Peyer's patch (tissue), 4 donors: Measurements from ENCODE around the gene L3MBTL3. TPM values are rescaled to one million over a fixed set of nuclear protein-coding genes. Genes with fewer than 3 reads are reported as not detected.

ENCODE experiments used
- DNase-seq, 3 donors: peaks; one replicate each; pipeline ENCODE4 v3.0.0-alpha.2; 2017 to 2019
- H3K27ac ChIP-seq, 4 donors: fragments of 200-600 bp; sonication (generic); one replicate each; pipeline ENCODE4 v1.5.1; 2016 to 2019
- H3K27me3 ChIP-seq, 2 donors: fragments of 200-600 bp; sonication (generic); one replicate each; pipeline ENCODE4 v1.5.1; 2019
- H3K36me3 ChIP-seq, 3 donors: fragments of 200-600 bp; sonication (generic); one replicate each; pipeline ENCODE4 v1.5.1; 2016 to 2019
- H3K4me1 ChIP-seq, 4 donors: fragments of 200-600 bp; sonication (generic); one replicate each; pipeline ENCODE4 v1.5.1; 2016 to 2019
- H3K4me3 ChIP-seq, 4 donors: fragments of 200-600 bp; sonication (generic); 1 replicate in 3 of 4; 2 replicates in 1 of 4; pipeline ENCODE4 v1.5.1; 2016 to 2019; ENCODE audit warnings: mild to moderate bottlenecking in 1 of 4
- H3K9me3 ChIP-seq, 4 donors: fragments of 200-600 bp; sonication (generic); one replicate each; pipeline ENCODE4 v1.5.1; 2016 to 2019; ENCODE audit warnings: mild to moderate bottlenecking in 1 of 4
- POLR2A ChIP-seq, 2 donors: fragments of 450-650 bp; IDR thresholded peaks; one replicate each; pipeline ENCODE4 v1.5.1; 2017; ENCODE audit warnings: antibody characterized with exemption in 2 of 2, mild to moderate bottlenecking in 2 of 2, moderate library complexity in 2 of 2
- total RNA-seq, 4 donors: library from RNA; depleted of rRNA; stranded (reverse); fragments of >200 nt; gene quantifications; one replicate each; pipeline ENCODE4 v1.1.0, GENCODE V29; 2016
- TF ChIP-seq, protein P1 (sequence below), 6 experiments: fragments of 450-650 bp in 4 of 6; fragments of 200-600 bp in 2 of 6; sonication (generic) in 1 of 6; IDR thresholded peaks; one replicate each; pipeline ENCODE4 v1.5.1; 2017 to 2019; ENCODE audit warnings: antibody characterized with exemption in 6 of 6, mild to moderate bottlenecking in 3 of 6, moderate library complexity in 1 of 6

Gene L3MBTL3
- total RNA-seq, 4 donors from 2014 or later = 2.8 to 22.3 (median 7.5) TPM

GRCh38 chr6:130158548-130158947 lies 140.2 kb downstream of the L3MBTL3 start:
- no peak overlapping the region for H3K4me3 ChIP-seq
- no peaks in the 10 kb centered on the region for H3K9me3 ChIP-seq
- H3K27me3 ChIP-seq = no peaks in the 10 kb centered on the region
- no peak overlapping the region for H3K27ac ChIP-seq
- no peak for DNase-seq
- no peaks in the 10 kb centered on the region for H3K36me3 ChIP-seq
- no peaks in the 10 kb centered on the region for H3K4me1 ChIP-seq
- TF ChIP-seq, protein P1, sequence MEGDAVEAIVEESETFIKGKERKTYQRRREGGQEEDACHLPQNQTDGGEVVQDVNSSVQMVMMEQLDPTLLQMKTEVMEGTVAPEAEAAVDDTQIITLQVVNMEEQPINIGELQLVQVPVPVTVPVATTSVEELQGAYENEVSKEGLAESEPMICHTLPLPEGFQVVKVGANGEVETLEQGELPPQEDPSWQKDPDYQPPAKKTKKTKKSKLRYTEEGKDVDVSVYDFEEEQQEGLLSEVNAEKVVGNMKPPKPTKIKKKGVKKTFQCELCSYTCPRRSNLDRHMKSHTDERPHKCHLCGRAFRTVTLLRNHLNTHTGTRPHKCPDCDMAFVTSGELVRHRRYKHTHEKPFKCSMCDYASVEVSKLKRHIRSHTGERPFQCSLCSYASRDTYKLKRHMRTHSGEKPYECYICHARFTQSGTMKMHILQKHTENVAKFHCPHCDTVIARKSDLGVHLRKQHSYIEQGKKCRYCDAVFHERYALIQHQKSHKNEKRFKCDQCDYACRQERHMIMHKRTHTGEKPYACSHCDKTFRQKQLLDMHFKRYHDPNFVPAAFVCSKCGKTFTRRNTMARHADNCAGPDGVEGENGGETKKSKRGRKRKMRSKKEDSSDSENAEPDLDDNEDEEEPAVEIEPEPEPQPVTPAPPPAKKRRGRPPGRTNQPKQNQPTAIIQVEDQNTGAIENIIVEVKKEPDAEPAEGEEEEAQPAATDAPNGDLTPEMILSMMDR (IDR thresholded peaks at IDR 0.05) = no peak
- no peak for TF ChIP-seq POLR2A (IDR thresholded peaks at IDR 0.05)

DNA sequence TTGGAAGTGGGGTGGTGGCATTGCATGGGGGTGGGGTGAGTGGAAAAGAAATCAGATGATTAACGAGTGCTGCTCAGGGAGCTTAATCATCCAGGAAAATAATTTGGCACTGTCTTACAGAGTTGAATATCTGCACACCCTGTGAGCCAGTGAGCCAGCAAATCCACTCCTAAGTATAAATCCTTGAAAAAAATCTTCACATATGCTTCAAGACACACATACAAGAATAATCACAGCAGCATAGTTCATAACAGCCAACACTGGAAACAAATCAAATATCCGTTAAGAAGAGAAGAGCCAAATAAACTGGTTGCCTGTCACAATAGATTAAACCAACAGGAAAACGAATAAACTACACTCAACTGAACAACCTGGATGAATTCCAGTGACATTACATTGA lies 141.6 kb downstream of the L3MBTL3 start:
- no peaks in the 10 kb centered on the region for H3K9me3 ChIP-seq
- H3K36me3 ChIP-seq = no peaks in the 10 kb centered on the region
- TF ChIP-seq, protein P1 (IDR thresholded peaks at IDR 0.05) = no peak
- no peak for TF ChIP-seq POLR2A (IDR thresholded peaks at IDR 0.05)
- no peak overlapping the region for H3K27ac ChIP-seq
- DNase-seq = no peak
- H3K4me1 ChIP-seq = no peaks in the 10 kb centered on the region
- H3K4me3 ChIP-seq = no peak overlapping the region
- H3K27me3 ChIP-seq = no peaks in the 10 kb centered on the region

DNA sequence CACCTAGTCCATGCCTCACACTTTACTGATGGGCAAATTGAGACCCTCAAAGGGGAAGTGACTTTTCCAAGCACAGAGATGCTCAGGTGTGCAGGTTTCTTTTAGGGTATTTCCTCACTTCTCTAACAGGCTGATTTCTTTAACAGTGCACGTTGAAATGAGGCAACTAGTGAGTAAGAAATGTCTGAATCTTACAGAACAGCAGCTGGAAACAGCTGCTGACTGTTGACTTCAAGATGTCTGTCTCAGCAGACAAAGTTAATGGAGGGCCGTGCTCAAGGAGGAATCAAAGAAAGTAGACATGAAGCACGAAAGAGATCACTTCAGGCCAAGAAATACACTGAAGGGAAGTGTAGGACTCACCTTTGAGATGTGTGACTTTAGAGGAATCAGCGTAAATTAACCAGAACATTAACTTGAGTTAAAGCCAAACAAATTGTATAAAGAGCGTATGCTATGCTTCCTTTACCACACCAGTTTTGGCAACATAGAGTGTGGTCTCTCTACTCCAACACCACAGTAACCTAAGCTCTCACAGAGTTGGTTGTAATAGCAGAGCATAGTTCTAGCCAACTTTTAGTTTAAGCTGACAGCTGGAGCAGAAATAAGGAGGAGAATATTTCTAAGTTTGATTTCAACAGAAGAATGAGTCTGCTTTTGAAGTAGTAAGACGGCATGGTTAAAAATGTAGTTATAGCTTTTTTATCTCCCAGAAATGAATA lies 143.5 kb downstream of the L3MBTL3 start:
- no peaks in the 10 kb centered on the region for H3K27me3 ChIP-seq
- H3K9me3 ChIP-seq = no peaks in the 10 kb centered on the region
- peak overlapping the region in 1 of 4 donors; percentile 46 for H3K27ac ChIP-seq
- no peak for DNase-seq
- no peaks in the 10 kb centered on the region for H3K4me1 ChIP-seq
- H3K4me3 ChIP-seq = no peak overlapping the region
- no peak for TF ChIP-seq POLR2A (IDR thresholded peaks at IDR 0.05)
- no peaks in the 10 kb centered on the region for H3K36me3 ChIP-seq

DNA sequence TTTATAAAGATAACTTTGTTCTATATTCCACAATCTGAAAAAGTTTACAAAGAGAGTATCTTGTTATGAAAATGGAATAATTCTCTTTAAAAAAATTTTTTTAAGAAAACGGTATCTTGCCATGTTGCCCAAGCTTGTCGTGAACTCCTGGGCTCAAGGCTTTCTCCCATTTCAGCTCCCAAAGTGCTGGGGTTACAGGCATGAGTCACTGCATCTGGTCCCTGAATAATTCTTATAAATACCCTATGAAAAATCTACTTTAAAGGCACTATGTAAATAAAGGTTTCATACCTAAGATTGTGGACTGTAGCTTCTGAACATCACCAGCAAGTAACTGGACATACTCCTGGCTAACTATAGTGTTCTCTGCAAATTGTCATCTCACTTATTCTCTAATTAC lies 144.0 kb downstream of the L3MBTL3 start:
- no peak overlapping the region for H3K4me3 ChIP-seq
- H3K27me3 ChIP-seq = no peaks in the 10 kb centered on the region
- H3K4me1 ChIP-seq = no peaks in the 10 kb centered on the region
- no peak overlapping the region for H3K27ac ChIP-seq
- DNase-seq = no peak
- H3K9me3 ChIP-seq = no peaks in the 10 kb centered on the region
- TF ChIP-seq POLR2A (IDR thresholded peaks at IDR 0.05) = no peak
- TF ChIP-seq, protein P1 (IDR thresholded peaks at IDR 0.05) = no peak
- H3K36me3 ChIP-seq = no peaks in the 10 kb centered on the region

- H3K4me3 ChIP-seq = no peak overlapping the region
- no peaks in the 10 kb centered on the region for H3K4me1 ChIP-seq
- H3K36me3 ChIP-seq = no peaks in the 10 kb centered on the region
- H3K27me3 ChIP-seq = no peaks in the 10 kb centered on the region
- no peaks in the 10 kb centered on the region for H3K9me3 ChIP-seq
- H3K27ac ChIP-seq = no peak overlapping the region
- TF ChIP-seq, protein P1 (IDR thresholded peaks at IDR 0.05) = no peak
- TF ChIP-seq POLR2A (IDR thresholded peaks at IDR 0.05) = no peak
- no peak for DNase-seq
Measured at GRCh38 chr6:130163266-130163665, 144.9 kb downstream of the L3MBTL3 start.

DNA sequence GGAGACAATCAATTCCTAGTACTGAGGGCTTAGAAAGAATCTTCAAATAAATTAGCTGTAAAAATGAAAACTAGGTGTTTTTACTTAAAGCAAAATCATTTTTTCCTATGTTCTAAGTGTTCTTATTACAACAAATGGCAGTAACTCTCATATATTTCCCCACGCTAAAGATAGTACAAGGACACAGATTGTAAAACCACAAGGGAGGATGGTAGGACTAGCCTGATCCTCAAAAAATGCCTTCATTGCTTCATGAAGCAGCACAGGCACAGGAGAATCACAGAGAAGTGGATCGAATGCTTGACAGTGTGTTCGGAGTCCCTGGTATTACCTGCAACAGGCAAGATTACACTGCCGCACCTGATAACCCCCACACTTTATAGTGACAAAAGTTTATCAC lies 145.9 kb downstream of the L3MBTL3 start:
- no peak for DNase-seq
- H3K36me3 ChIP-seq = no peaks in the 10 kb centered on the region
- TF ChIP-seq, protein P1 (IDR thresholded peaks at IDR 0.05) = no peak
- TF ChIP-seq POLR2A (IDR thresholded peaks at IDR 0.05) = no peak
- H3K27me3 ChIP-seq = no peaks in the 10 kb centered on the region
- no peak overlapping the region for H3K27ac ChIP-seq
- no peaks in the 10 kb centered on the region for H3K9me3 ChIP-seq
- no peaks in the 10 kb centered on the region for H3K4me1 ChIP-seq
- no peak overlapping the region for H3K4me3 ChIP-seq
